Prostate gland (tissue), 2 donors: Measurements from ENCODE around the gene TNFRSF6B.

Experiments
- POLR2A ChIP-seq: fragments of 450-650 bp; IDR thresholded peaks from one replicate; pipeline ENCODE4 v1.6.1; 2016; ENCODE audit warnings: antibody characterized with exemption, mild to moderate bottlenecking
- POLR2AphosphoS5 ChIP-seq: sonication (generic); formaldehyde crosslinking; IDR thresholded peaks from one replicate; pipeline ENCODE4 v1.6.1; 2017; ENCODE audit warnings: antibody characterized with exemption
- TF ChIP-seq, protein P1 (sequence below), 4 experiments: fragments of 200-600 bp in 2 of 4; fragments of 450-650 bp in 2 of 4; sonication (generic) in 2 of 4; IDR thresholded peaks; 1 replicate in 3 of 4; 2 replicates in 1 of 4; pipeline ENCODE4 v1.5.1; 2016 to 2019; ENCODE audit warnings: antibody characterized with exemption in 4 of 4, mild to moderate bottlenecking in 2 of 4, moderate library complexity in 2 of 4

GRCh38 chr20:63648895-63649589, 47.4 kb upstream of the TNFRSF6B start:
- TF ChIP-seq POLR2AphosphoS5 = no peak
- no peak for TF ChIP-seq POLR2A
- TF ChIP-seq, protein P1, sequence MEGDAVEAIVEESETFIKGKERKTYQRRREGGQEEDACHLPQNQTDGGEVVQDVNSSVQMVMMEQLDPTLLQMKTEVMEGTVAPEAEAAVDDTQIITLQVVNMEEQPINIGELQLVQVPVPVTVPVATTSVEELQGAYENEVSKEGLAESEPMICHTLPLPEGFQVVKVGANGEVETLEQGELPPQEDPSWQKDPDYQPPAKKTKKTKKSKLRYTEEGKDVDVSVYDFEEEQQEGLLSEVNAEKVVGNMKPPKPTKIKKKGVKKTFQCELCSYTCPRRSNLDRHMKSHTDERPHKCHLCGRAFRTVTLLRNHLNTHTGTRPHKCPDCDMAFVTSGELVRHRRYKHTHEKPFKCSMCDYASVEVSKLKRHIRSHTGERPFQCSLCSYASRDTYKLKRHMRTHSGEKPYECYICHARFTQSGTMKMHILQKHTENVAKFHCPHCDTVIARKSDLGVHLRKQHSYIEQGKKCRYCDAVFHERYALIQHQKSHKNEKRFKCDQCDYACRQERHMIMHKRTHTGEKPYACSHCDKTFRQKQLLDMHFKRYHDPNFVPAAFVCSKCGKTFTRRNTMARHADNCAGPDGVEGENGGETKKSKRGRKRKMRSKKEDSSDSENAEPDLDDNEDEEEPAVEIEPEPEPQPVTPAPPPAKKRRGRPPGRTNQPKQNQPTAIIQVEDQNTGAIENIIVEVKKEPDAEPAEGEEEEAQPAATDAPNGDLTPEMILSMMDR (IDR thresholded peaks at IDR 0.05) = no peak
